Stimulated activated CD4-positive, alpha-beta T cell treated with anti-CD3 and anti-CD28 coated beads, TNF-alpha, amount 100 ng/mL, for 48 hours (primary cell): ENCODE measurements around the gene CITED2.

Source experiments
- DNase-seq, 3 donors: peaks; one replicate each; pipeline ENCODE4 v3.0.0-alpha.2; 2020; ENCODE audit warnings: low read depth in 3 of 3

The CITED2 gene

DNA sequence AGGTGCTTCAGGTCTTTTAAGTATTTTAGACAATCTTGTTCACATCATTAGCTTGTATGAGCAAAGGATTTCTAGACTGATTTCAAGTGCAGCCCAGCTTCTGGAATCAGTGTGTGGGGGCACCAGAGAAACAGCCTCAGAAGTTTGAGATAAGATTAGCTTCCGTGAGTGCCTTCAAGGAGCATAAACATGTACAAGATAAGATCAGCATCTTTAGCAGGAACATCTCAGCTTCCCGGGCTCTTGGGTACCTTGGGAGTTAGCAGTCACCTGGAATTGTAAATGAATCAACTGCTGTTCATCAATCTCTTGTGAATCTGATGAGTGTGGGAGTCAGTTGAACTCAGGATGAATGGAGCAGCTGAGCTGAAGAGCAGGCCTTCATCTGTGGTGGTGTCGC, 12.0 kb upstream of the CITED2 start:
- no peak for DNase-seq

GRCh38 chr6:139381216-139381865, 6.9 kb upstream of the CITED2 start:
- DNase-seq: no peak

DNA sequence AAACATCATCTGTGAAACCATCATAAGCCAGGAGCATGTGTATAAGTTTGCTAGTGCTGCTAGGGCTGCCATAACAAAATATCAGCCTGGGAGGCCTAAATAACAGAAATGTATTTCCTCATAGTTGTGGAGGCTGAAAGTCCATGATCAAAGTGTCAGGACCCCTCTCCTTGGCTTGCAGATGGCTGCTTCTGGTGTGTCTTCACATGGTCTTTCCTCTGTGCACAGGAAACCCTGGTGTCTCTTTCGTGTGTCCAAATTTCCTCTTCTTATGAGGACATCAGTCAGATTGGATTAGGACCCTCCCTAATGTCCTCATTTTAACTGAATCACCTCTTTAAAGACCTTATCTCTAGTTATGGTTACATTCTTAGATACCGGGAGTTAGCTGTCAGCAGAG, 6.2 kb upstream of the CITED2 start:
- DNase-seq: no peak

GRCh38 chr6:139380168-139380567, 5.7 kb upstream of the CITED2 start:
- DNase-seq: no peak

DNA sequence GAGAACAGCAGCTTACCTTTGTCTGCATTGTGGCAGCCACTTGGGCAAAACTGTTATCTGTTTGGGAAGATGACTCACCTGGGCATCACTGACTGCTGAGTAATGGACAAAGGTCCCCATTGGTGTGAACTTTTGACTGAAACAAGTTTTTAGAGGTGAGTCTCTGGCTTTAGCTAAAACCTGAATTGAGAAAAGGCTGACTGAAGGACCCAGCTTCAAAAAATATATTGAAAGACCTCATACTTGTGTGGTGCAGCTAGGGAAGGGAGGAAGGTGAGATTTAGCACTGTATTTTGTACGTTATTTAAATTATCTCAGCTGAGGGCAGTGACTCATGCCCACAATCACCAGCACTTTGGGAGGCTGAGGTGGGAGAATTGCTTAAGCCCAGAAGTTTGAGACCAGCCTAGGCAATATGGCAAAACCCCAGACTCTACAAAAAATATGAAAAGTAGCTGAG, 4.5 kb upstream of the CITED2 start:
- no peak for DNase-seq

DNA sequence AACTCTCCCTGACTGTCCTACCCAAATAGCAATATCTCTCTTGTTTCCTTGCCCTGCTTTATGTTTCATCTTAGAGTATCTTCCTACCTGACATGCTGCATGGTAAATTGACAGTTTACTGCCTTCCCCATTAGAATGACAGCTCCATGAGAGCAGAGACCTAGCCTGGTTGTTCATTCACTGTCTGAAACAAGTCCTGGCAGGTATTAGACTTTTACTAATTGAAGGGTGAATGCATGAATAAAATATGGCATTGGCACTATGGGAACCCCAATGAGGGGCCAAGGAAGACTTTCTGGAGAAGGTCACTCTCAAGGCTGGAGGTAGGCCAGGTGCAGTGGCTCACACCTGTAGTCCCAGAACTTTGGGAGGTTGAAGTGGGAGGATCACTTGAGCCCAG, 3.8 kb upstream of the CITED2 start:
- no peak for DNase-seq

- DNase-seq: no peak
Observed at GRCh38 chr6:139376604-139377218, 2.3 kb upstream of the CITED2 start.

DNA sequence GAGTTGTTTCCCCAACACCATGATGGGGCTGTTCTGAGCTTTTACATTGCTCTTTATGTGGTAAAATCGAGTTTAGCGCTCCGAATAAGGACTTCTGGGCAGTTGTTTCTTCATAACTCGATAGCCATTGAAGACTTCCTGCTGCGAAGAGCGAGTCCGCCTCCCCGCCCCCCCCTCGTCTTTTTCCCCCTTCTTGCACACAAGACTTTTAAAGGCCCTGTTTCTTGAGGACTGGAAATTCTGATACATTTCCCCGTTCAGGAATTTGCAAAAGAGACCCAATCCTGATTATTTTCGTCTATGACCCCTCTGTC, 1.5 kb upstream of the CITED2 start:
- DNase-seq: no peak

GRCh38 chr6:139375226-139376016, 973 bp upstream of the CITED2 start:
- peak; percentile 69 to 75 (median 72) for DNase-seq

GRCh38 chr6:139373928-139374356, 506 bp downstream of the CITED2 start:
- DNase-seq: no peak

DNA sequence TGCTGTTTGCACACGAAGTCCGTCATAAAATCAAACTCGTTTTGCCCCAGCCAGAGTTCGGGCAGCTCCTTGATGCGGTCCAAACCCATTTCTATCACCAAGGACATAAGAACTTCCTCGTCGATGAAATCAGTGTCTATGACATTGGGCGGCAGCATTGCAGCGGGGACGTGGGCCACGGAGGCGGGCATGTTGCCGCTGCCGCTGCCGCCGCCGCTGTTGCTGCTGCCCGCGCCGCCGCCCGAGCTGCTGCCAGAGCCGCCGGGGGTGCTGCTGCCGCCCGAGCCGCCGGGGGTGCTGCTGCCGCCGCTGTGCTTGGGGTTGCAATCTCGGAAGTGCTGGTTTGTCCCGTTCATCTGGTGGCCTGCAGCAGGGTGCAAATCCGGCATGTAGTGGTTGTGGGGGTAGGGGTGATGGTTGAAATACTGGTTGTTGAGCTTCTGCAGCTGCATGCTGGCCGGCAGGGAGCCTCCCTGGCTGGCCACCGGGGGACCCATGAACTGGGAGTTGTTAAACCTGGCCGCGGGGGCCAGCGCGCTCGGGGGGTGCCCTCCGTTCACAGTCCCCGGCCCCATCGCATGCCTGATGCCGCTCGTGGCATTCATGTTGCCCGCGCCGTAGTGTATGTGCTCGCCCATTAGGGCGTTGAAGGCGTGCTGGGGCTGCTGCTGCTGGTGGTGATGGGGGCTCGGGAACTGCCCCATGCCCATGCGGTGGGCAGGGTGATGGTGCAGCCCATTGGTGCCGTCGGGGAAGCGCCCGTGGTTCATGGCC, 1.1 kb downstream of the CITED2 start:
- peak; percentile 39 to 67 (median 63) for DNase-seq

GRCh38 chr6:139372326-139373153, 1.9 kb downstream of the CITED2 start:
- DNase-seq: no peak

GRCh38 chr6:139371421-139372203, 2.8 kb downstream of the CITED2 start:
- DNase-seq: no peak

DNA sequence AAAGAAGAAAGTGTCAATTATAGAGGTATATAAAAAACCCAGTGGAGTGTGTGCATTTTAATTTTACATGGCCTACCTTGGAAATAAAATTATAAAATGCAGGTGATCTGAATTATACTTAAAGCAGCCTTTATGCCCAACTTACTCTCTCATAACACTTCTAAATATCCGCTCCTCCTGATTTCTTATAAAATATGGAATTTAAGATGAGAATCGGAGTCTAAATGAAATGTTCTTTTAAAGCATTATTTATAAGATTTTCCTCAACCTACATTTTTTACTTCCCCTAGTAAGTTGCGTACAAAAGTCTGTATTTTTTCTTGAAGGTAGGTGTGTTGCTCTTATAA, 3.5 kb downstream of the CITED2 start:
- DNase-seq: no peak

DNA sequence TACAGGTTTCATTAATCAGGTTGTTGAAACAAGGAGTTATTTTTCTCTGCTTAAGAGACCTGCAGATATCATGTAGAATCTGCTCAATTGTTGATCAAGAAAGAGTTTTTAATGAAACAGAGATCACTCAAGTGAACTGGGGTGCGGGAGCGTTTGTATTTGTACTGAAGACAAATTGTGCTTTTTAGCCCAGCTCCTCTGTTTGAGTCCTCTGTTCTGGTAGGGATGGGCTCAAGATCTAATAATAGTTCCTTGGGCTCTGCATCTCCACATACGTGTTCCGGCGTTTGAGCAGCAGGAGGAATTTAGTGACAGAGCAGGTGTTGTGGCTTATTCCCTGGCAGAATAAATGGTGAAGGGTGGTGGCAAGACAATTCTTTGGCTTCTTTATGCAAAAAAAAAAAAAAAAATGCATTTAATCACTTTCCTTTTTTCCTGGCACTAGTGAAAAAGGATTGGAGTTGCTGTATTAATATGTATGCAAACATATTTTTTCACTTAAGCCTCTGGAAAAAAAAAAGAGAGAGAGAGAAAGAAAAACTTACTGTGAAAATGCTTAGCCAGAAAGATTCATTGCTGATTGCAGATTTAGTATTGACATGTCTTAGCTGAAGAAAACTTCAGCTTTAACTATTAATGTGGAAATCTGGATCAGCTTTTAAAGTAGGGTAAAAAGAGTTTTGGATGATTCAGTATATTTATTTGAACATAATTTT, 4.0 kb downstream of the CITED2 start:
- no peak for DNase-seq

GRCh38 chr6:139369568-139370282, 4.7 kb downstream of the CITED2 start:
- no peak for DNase-seq

GRCh38 chr6:139369068-139369467, 5.4 kb downstream of the CITED2 start:
- no peak for DNase-seq

DNA sequence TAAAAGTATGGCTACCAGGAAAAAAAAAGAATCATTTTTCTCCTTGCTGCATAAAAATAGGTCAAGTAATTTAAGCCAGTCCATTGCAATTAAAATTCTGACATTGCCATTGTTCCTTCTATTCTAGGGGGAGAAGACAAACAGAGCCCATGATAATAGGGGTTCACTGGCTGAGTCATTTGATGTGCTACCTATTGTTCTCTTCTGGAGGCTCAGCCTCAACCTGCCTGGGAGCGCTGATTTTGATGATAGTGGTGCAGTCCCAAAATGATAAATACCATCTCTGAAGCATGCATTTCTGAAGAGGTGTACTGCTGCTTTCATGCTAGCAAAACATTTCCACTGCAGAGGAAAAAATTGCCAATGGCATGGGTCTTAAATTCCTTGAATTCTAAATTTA, 5.8 kb downstream of the CITED2 start:
- no peak for DNase-seq

DNA sequence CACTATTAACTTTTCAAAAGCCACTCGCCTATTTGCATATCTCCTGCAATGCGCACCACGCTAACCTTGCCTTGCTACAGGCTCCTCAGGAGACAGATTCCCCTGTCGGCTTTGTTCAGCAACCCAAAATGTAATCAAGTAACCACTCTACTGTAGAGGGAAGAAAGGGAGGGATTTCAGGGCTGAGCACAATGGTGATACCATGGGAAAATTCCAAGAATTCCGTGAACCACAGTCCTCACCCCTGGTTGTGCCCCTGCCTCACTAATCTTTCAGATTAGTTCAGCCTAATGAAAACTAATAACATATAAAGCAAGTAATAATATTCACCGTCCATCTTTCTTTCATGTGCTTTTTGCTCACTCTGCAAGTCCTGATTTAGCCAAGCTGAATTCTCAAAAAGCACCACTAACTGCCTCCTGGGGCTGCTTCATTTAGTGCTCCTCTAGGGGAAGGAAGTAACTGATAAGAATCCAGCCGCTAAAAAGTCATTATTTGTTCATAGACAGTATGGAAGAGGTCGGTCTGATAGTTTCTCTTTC, 6.6 kb downstream of the CITED2 start:
- no peak for DNase-seq
